ENCODE measurements around the gene RBM12.

RBM12 gene

GRCh38 chr20:35616465-35617396 lies 48.0 kb downstream of the RBM12 start:
- Histone ChIP-seq H3K27ac (ENCODE audit: extremely low read depth, low read depth, low read length) (no peak overlapping the region), H3K4me1 (ENCODE audit: control insufficient read depth, insufficient read depth, low read length) (no peaks in the 10 kb centered on the region), H3K4me3 (ENCODE audit: low read depth, low read length) (no peak overlapping the region; the same call in 1 of the 2 replicates), H3K36me3 (ENCODE audit: control insufficient read depth in 2 of 2, insufficient read depth in 1 of 2, low read length in 2 of 2) (peaks cover 0 to 12% of the 10 kb centered on the region in 2 experiments; a peak in 1 of 3 replicates), H3K9me3 (ENCODE audit: control insufficient read depth, insufficient read depth, low read depth, low read length) (no peaks in the 10 kb centered on the region)
- ChIA-PET POLR2A (interaction anchor here (0.6 to 1.8 kb wide), 10 partner anchors 12 to 337 kb away, joined by 3 to 20 read pairs (median 6); partner anchors contain the start of genes CPNE1, ERGIC3, RBM12 and RBM39), CTCF (interaction anchor here (0.6 to 1.5 kb wide), 2 partner anchors 15 to 336 kb away, joined by 3 to 4 read pairs; no protein-coding TSS in a partner anchor)
- peak; percentile 93; the same call in 1 of the 2 replicates for TF ChIP-seq SP2 (tag by site-specific recombination; IDR thresholded peaks at IDR 0.05)
- TF ChIP-seq, protein P1, sequence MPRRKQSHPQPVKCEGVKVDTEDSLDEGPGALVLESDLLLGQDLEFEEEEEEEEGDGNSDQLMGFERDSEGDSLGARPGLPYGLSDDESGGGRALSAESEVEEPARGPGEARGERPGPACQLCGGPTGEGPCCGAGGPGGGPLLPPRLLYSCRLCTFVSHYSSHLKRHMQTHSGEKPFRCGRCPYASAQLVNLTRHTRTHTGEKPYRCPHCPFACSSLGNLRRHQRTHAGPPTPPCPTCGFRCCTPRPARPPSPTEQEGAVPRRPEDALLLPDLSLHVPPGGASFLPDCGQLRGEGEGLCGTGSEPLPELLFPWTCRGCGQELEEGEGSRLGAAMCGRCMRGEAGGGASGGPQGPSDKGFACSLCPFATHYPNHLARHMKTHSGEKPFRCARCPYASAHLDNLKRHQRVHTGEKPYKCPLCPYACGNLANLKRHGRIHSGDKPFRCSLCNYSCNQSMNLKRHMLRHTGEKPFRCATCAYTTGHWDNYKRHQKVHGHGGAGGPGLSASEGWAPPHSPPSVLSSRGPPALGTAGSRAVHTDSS (tag by site-specific recombination; IDR thresholded peaks at IDR 0.05) = no peak
- peak; percentile 90 for TF ChIP-seq PRDM10 (tag by site-specific recombination; IDR thresholded peaks at IDR 0.05)
- TF ChIP-seq KLF16 (tag by site-specific recombination; IDR thresholded peaks at IDR 0.05) = peak; percentile 54; the same call in 1 of the 2 replicates
- TF ChIP-seq ZNF112 (tag by site-specific recombination; IDR thresholded peaks at IDR 0.05) = no peak
- 0 out of 2 replicates have a peak, but pooled peaks have one; percentile 37 for TF ChIP-seq ZNF146 (tag by site-specific recombination; IDR thresholded peaks at IDR 0.05)
- peak; percentile 82 for TF ChIP-seq WT1 (tag by site-specific recombination; IDR thresholded peaks at IDR 0.05)
- TF ChIP-seq, protein P2, sequence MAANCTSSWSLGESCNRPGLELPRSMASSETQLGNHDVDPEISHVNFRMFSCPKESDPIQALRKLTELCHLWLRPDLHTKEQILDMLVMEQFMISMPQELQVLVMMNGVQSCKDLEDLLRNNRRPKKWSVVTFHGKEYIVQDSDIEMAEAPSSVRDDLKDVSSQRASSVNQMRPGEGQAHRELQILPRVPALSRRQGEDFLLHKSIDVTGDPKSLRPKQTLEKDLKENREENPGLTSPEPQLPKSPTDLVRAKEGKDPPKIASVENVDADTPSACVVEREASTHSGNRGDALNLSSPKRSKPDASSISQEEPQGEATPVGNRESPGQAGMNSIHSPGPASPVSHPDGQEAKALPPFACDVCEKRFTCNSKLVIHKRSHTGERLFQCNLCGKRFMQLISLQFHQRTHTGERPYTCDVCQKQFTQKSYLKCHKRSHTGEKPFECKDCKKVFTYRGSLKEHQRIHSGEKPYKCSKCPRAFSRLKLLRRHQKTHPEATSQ (tag by site-specific recombination; IDR thresholded peaks at IDR 0.05) = peak; percentile 95
- TF ChIP-seq, protein P3, sequence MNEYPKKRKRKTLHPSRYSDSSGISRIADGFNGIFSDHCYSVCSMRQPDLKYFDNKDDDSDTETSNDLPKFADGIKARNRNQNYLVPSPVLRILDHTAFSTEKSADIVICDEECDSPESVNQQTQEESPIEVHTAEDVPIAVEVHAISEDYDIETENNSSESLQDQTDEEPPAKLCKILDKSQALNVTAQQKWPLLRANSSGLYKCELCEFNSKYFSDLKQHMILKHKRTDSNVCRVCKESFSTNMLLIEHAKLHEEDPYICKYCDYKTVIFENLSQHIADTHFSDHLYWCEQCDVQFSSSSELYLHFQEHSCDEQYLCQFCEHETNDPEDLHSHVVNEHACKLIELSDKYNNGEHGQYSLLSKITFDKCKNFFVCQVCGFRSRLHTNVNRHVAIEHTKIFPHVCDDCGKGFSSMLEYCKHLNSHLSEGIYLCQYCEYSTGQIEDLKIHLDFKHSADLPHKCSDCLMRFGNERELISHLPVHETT (tag by site-specific recombination; IDR thresholded peaks at IDR 0.05) = peak; percentile 88
- no peak; the same call in 1 of the 2 replicates for TF ChIP-seq ZNF16 (tag by site-specific recombination; IDR thresholded peaks at IDR 0.05; ENCODE audit: low read depth)
- TF ChIP-seq BCL11A (tag by site-specific recombination; IDR thresholded peaks at IDR 0.05; ENCODE audit: low read depth) = peak; percentile 76; the same call in 1 of the 2 replicates
- TF ChIP-seq, protein P4, sequence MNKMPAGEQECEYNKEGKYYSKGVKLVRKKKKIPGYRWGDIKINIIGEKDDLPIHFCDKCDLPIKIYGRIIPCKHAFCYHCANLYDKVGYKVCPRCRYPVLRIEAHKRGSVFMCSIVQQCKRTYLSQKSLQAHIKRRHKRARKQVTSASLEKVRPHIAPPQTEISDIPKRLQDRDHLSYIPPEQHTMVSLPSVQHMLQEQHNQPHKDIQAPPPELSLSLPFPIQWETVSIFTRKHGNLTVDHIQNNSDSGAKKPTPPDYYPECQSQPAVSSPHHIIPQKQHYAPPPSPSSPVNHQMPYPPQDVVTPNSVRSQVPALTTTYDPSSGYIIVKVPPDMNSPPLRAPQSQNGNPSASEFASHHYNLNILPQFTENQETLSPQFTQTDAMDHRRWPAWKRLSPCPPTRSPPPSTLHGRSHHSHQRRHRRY (tag by site-specific recombination; IDR thresholded peaks at IDR 0.05) = peak; percentile 88; the same call in 1 of the 2 replicates
- TF ChIP-seq ZBTB44 (tag by site-specific recombination; IDR thresholded peaks at IDR 0.05) = 0 out of 2 replicates have a peak, but pooled peaks have one; percentile 16
- TF ChIP-seq ZBTB7A (tag by site-specific recombination; IDR thresholded peaks at IDR 0.05; ENCODE audit: low read depth) = peak; percentile 46
- peak; percentile 82 for TF ChIP-seq ZBTB1 (tag by site-specific recombination; IDR thresholded peaks at IDR 0.05)
- TF ChIP-seq ZNF664 (tag by site-specific recombination; IDR thresholded peaks at IDR 0.05) = 0 out of 2 replicates have a peak, but pooled peaks have one; percentile 5
- peak; percentile 33; the same call in 1 of the 2 replicates for TF ChIP-seq ZNF785 (tag by site-specific recombination; IDR thresholded peaks at IDR 0.05)
- TF ChIP-seq SP3 (tag by site-specific recombination; IDR thresholded peaks at IDR 0.05) = peak; percentile 72
- TF ChIP-seq HOXA7 (CRISPR knock-in tag; IDR thresholded peaks at IDR 0.05; ENCODE audit: borderline replicate concordance) = no peak
- peak; percentile 40; the same call in 1 of the 2 replicates for TF ChIP-seq PRDM4 (tag by site-specific recombination; IDR thresholded peaks at IDR 0.05)
- peak; percentile 41; the same call in 1 of the 2 replicates for TF ChIP-seq KLF10 (tag by site-specific recombination; IDR thresholded peaks at IDR 0.05)
- peak; percentile 83; the same call in 1 of the 2 replicates for TF ChIP-seq ZNF24 (tag by site-specific recombination; IDR thresholded peaks at IDR 0.05)

Data from HEK293 (cell line).